GM21423 (cell line): Measurements from ENCODE around the gene HECW1.
"Not testable (repeated sequence)": the region's sequence is repeated elsewhere in the genome, so short reads cannot be mapped to it uniquely, and the experiment has no call there.

Experiments used
- ATAC-seq: cut with Tn5 transposase; IDR thresholded peaks from one replicate; pipeline ENCODE4 v1.9.1; 2021; ENCODE audit warnings: mild to moderate bottlenecking, moderate library complexity; ENCODE audit not compliant: unreplicated experiment

The HECW1 gene

DNA sequence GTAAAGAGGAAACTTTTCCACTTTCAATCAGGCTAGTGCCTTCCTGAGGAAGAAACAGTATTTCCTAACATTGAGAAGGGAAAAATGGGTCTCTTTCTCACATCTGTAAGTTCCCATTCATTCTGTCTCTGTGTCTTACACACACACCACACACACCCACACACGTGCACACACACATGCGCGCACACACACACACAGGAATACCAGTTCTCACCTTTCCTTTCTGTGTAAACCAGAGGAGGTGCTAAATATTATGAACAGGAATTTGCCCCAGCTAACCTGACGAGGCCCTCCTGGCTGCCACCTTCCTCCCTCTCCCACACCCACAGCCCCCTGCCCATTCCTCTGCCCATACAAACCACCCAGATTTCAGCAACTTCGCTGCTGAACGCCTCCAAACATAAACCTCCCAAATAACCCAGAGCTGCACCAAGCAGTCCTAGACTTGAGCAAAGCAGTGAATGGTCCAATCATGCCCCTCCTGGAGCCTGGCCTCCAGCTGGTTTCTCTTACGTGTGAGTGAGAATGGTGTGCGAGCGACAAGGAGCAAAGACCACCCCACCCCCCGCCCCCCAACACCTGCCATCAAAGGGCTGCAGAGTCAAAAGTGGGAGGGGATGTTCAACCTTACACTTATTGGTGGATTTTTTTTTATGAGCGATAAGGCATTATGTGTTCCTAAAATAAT, 190.5 kb downstream of the HECW1 start:
- no peak for ATAC-seq

DNA sequence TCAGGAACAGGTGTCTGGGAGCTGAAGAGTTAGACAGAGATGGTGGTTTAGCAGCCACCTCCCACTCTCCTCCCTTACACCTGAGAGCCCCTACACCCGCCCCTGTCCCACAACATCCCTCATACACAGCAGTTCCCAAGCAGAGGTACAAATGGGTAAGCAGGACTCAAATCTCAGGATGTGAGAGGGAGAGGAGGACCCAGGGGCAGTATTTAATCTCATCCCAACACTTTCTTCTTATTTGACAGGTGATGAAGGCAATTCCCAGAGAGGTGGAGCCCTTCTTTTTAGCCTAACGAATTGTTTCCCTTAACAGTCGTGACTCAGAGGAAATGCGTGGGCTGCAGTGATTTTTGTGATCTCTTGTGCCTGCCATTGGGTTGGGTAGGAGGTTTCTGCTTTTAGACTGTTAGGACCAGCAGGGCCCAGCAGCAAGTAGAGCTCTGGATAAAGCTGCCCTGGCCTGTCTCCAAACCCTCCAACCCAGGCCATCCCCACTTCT, 191.3 kb downstream of the HECW1 start:
- no peak for ATAC-seq

DNA sequence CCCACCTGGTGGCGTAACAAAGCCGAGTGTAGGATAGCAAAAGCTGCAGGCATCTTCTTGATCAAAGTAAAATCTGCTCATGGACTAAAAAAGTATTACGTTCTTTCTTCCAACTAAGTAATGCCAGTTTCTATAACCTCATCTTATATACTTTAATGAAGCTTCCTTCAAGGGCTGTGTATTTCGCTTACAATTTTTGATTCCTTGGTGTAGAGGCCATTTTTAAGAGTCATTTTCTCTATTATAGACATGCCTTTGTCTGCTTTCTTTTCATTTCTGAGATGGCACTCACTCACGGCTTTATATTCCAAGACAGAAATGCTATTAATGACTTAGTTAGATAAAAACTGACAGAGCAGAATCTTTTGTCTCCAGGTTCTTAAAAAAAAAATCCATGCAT, 194.0 kb downstream of the HECW1 start:
- no peak for ATAC-seq

DNA sequence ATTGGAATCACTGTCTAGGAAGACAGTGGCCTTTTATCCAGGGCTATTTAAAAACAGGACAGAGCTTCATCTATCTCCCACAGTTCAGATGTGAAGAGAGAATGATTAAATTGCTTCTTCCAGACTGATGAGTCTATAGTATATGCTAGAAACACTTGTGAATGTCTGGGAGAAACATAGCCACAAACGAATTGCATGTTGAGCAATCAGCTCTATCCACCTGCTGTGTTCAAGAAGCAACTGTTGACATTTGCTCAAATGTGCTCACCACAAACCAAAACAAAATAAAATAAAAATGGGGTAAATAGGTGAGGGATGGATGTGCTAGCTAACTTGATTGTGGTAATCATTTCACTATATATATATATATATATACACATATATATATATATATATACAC, 195.1 kb downstream of the HECW1 start:
- ATAC-seq = no peak

DNA sequence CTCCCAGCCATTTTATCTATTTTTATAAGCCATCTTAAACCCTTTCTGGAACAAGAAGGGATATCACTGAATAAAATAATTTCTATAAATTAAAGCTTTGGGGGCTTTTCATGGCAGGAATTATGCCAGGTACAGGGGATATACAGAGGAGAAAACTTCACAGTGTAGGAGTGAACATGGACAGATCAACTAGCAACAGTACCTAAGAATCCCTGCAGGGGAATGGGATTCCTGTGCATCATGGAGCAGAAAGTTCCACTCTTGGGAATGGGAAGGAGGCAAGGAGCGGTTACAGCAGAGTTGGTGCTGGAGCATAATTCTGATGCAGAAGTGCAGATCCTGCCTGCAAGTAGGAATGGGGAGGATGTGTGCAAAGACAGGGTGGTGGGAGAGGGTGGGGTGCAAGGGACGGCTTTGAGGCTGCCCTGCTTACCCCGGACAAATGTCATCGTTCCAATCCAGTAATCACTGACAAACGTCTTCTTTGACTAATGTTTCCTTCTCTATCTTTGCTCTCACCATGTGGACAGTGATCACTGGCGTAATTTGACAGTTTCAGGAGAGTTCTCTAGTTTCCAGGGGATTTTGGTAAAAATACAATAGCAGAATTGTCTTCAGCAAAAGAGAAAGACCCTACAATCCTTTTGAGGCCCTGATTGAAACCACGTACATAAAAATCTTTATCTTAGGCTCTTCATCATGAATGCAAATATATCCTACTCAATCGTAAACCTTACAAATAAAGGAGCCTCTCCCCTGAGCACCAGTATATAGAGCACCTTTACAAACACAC, 196.7 kb downstream of the HECW1 start:
- peak; percentile 52 for ATAC-seq

DNA sequence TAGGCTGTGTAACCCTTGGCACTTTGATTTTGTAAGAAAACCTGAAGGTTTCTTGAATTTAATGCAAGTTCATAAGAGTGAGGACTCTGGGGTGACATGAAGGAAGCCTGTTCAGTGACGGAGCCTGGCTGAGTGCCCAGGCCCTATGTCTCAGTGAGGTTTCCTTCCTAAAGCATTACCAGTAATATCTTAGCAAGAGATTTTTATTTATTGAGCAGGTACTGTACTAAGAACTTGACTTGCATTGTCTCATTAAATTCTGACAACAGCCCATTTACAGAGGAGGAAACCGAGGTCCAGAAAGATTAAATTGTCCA, 197.2 kb downstream of the HECW1 start:
- ATAC-seq = peak; percentile 36

DNA sequence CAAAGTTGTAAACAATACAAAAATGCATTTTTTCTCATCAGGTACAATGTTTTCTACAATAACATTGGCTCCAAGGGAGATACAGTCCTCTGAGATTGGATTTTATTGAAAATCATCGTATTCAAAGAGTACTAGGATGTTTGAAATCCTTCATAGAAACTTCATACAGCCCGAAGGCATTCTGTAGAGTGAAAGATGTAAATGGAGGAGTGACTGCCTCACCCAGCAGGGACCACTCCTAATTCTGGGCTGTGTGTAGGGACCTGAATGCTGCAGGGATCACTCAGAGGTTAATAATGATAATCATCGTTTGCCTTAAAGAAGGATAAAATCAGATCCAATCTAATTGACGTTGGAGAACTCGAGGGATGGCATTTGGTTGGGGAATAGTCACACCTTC, 198.6 kb downstream of the HECW1 start:
- ATAC-seq = no peak

DNA sequence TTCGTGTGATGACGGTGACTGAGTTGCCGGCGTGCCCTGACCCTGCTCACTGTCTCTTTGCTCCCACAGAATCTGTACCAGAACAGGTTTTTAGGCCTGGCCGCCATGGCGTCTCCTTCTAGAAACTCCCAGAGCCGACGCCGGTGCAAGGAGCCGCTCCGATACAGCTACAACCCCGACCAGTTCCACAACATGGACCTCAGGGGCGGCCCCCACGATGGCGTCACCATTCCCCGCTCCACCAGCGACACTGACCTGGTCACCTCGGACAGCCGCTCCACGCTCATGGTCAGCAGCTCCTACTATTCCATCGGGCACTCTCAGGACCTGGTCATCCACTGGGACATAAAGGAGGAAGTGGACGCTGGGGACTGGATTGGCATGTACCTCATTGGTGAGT, 199.2 kb downstream of the HECW1 start:
- no peak for ATAC-seq

DNA sequence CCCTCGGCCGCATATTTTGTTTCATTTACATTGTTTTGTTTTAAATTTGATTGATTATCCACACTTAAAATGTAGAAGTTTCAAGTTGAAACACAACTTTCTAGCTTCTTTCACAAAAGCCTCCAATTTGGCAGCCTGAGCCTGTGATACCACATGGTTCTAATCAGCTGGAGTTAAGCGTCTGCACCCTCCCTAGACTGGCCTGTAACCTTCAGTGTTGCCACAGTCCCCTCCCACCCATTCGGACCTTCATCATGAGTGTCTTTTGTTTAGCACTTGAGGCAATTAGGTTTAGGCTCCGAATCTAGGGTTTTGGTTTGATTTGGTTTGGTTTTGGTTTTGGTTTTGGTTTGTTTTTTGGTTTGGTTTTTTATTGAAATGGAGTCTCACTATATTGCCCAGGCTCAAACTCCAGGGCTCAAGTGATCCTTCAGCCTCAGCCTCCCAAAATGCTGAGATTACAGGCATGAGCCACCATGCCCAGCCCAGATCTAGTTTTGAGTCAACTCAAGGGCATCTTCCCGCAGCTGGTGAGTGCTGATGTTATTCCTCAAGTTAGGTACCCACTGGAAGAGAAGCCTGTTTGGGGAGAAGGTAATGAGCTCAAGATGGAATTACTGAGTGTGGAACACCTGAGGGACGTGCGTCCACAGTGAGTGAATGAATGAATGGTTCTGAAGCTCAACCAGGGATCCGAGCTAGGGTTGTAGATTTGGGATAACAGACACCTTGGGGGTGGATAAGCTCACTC, 201.4 kb downstream of the HECW1 start:
- ATAC-seq = no peak

DNA sequence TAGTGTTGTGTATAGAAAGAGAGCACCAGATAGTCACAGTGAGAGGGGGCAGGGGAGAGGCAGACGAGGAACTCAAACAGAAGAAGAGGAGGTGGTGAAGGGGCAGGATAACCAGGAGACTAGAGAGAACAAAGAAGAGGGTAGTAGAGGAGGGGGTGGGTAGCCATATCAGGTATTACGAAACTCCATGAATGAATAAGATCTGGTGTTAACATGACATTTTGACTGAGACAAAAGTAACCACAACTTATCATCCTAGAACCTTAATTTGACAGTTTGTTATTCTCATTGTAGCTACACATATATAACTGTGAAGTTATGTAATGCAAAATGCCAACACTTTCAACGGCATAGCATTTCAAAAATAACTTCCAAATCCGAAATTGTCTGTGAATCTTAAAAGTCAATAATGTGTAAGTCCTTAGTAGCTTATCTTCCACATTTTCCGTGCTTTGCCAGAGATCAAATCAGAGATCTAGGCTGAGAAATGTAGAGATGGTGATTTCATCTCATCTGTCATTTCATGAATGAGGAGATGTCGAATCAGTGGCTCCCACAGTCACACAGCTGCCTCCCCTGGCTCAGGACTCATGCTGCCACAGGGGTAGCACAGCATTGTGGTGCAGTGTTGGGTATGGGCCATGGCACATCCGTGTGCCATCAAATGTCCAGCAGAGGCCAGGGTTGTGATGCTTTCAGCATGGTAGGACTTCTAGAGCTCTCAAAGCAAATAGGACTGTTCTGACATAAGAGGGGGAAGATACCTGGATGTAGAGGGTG, 202.1 kb downstream of the HECW1 start:
- ATAC-seq = no peak

DNA sequence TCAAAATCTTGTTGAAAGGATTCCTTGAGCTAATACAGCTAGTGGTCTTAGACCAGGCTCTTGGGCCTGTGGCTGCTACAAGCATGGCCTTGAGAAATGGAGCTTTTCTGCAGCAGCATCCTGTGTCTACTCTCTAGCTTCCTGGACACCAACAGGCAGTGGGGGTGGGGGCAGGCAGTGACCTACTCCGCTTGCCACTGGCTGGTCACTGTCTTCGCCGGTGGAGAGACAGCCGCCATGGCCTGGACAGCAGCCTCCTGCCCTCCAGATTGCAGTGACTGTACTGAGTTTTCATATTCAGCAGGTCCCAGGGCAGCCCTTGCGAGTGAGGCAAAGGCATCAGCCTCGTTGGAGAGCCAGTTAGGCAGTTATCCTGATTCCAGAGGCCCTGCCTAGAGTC, 204.6 kb downstream of the HECW1 start:
- ATAC-seq = no peak

DNA sequence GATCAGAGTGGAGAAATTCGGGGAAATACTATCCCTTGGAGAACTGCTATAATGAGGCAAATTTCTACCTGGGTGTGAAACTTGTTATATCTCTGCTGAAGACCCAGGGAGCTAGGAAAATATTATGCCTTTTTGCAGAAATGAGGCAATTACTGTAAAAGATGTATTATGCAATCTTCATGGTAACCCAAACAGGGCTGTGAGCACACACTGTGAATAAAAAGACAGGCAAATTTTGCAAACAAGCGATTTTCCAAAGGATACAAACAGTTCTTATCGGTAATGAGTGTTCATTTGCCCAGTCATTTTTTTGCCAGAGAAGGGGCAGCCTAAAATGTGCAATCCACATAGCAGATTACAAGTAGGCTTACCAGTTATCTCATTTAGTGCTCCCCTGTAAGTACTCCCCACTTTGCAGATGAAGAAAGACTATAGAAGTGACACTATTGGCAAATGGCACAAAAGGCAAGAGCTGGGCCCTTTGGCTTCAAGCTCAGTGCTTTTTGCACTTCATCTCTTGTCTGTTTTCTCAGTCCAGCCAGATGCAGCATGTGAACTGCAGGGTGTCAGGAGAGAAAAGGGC, 205.8 kb downstream of the HECW1 start:
- ATAC-seq = no peak

DNA sequence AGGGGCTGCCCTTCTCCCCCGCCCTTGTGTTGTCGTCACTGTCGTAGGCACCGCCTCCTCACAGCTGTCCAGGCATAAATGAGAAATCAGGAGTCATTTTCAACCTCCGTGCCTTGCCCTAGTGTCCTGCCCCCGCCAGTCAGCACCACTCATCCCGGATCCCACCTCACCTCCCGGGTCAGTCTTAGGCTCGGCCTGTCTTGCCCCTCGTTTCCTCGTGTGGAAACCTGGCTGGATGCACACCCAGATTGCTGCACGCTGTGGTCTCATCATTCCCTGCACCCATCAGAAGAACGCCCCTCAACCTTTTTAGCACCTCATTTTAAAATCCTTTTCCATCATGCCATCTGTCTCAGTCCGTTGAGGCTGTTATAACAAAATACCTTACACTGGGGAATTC, 213.1 kb downstream of the HECW1 start:
- no peak for ATAC-seq

DNA sequence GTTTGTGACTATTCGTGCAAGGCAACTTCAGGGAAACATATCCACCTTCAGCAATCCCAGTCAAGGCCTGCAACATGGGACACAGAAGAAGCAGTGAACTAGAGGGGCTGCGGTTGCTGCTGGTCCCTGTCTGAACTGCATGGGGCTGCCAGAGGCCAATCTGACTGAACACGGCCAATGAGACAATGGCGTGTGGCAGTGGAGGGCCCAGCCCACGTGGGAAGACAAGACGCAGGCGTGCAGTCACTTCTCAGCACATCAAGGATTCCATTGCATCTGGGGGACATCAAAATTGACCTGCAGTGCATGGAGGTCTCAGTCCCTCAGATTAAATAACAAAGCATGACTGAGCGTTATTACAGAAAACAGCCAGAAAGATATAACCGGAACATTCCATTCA, 215.9 kb downstream of the HECW1 start:
- no peak for ATAC-seq

DNA sequence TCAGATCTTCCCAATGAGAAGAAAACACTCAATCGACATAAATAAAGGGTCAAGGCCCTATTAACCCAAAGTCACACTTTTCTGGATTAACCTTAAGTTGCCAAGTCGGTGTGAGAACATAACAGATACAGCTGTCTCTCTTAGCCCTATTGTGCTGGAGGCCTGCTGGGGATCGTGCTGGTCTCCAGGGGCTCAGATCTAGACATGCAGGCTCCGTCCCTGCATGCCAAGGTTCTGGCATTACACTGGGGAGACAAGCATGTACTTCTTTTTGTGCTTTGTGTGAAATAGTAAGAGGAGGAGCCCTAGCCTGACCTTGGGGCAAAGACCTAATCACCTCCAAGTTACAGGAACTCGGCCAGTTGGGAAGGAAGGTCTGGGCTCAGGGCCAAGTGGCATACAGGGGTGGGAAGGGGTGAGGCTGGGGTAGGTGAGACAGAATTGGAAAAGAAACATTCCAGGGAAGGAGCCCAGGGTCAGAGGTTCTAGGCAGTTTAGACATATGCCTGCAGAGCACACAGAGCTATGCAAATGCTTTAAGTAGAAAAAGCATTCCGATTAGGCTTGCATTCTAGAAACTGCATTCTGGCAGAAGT, 216.4 kb downstream of the HECW1 start:
- ATAC-seq = no peak

DNA sequence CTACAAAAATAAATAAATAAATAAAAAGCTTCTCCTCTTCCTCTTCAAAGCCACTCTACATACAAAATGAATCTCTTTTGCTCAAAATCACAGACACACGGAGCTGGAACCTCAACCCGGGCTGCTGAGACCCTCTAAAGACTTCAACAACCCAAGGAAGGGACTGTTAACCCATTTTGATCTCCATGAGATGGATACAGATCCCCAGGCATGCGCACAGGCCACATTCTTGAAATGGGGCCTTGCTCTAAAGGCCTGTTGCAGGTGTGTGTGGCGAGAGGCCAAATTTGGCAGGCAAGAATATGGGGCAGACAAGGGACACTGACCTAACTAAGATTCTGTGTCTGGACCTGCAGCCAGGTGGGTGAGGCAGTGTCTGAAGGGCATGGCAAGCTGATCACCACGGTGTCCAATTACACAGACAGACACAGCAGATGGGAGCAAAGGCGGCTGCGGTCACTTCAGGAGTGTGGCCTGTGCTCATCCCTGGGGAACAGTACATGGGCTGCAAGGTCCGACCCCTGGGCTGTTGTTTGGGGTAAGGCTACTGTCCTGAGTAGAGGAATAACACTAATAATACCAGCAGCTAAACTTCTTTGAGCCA, 219.8 kb downstream of the HECW1 start:
- ATAC-seq = no peak

DNA sequence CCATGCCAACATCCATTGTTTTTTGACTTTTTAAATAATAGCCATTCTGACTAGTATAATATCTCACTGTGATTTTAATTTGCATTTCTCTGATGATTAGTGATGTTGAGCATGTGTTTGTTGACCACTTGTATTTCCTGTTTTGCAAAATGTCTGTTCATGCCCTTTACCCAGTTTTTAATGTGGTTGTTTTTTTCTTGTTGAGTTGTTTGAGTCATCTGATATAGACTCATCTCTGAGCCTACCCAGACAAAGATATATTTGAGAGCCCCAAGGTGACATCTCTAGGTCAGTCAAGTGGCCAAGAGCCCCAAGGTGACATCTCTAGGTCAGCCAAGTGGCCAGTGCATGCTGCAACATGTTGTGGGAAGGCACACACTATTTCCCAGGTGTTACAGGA, 224.7 kb downstream of the HECW1 start:
- no peak for ATAC-seq

DNA sequence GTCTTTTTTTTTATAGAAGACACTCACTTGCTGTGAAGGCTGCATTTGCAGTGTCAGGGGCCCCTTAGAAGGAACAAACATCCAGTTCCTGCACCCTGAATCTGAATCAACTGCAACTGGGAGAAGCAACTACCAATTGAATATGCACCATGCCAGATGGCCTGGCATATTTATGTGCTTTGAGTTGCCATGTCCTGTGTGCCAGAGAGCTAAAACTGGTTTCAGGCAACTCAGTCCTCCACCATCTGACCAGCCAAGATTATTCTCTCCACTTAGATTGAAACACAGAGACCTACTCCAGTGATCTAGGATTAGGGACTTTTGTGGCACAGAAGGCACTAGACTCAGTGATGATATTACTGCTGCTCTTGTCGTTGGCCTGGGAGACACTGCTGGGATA, 225.4 kb downstream of the HECW1 start:
- no peak for ATAC-seq

DNA sequence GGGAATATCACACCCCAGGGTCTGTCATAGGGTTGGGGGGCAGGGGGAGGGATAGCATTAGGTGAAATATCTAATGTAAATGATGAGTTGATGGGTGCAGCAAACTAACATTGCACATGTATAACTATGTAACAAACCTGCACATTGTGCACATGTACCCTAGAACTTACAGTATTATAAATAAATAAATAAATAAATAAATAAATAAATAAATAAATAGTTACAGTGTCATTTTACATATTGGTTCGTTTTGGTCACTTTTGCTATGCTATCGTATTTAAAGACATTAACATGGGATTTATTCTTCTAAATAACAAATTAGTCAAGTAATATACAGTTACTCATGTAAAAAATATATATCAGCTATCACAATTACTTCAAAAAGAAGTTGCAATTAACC, 228.7 kb downstream of the HECW1 start:
- no peak for ATAC-seq

DNA sequence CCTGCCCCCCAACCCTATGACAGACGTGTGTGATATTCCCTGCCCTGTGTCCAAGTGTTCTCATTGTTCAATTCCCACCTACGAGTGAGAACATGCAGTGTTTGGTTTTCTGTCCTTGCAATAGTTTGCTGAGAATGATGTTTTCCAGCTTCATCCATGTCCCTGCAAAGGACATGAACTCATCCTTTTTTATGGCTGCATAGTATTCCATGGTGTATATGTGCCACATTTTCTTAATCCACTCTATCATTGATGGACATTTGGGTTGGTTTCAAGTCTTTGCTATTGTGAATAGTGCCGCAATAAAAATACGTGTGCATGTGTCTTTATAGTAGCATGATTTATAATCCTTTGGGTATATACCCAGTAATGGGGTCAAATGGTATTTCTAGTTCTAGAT, 231.0 kb downstream of the HECW1 start:
- ATAC-seq = not testable (repeated sequence)
